ENCODE measurements around the gene COA1. TPM values are rescaled to one million over a fixed set of nuclear protein-coding genes. Genes with fewer than 3 reads are reported as not detected.

The COA1 gene
- total RNA-seq, 4 donors from 2014 or later = 38.5 to 64.0 (median 50.5) TPM

DNA sequence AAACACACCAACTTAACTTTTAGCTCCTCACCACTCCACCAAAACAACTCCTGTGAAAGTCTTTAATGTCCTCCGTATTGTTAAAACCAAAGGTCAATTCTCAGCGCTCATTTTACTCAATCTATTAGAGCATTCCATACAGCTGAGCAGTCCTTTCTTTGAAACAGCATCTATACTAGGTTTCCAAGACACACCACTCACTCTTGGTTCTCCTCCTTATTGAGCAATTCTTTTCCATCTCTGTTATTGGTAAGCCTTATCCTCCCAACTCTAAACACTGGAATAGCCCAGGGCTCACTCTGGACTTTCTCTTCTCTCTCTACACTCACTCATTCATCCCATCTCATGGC is 34.9 kb downstream of the COA1 start:
- TF ChIP-seq, protein P1, sequence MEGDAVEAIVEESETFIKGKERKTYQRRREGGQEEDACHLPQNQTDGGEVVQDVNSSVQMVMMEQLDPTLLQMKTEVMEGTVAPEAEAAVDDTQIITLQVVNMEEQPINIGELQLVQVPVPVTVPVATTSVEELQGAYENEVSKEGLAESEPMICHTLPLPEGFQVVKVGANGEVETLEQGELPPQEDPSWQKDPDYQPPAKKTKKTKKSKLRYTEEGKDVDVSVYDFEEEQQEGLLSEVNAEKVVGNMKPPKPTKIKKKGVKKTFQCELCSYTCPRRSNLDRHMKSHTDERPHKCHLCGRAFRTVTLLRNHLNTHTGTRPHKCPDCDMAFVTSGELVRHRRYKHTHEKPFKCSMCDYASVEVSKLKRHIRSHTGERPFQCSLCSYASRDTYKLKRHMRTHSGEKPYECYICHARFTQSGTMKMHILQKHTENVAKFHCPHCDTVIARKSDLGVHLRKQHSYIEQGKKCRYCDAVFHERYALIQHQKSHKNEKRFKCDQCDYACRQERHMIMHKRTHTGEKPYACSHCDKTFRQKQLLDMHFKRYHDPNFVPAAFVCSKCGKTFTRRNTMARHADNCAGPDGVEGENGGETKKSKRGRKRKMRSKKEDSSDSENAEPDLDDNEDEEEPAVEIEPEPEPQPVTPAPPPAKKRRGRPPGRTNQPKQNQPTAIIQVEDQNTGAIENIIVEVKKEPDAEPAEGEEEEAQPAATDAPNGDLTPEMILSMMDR (IDR thresholded peaks at IDR 0.05; ENCODE audit: low read depth) = no peak

DNA sequence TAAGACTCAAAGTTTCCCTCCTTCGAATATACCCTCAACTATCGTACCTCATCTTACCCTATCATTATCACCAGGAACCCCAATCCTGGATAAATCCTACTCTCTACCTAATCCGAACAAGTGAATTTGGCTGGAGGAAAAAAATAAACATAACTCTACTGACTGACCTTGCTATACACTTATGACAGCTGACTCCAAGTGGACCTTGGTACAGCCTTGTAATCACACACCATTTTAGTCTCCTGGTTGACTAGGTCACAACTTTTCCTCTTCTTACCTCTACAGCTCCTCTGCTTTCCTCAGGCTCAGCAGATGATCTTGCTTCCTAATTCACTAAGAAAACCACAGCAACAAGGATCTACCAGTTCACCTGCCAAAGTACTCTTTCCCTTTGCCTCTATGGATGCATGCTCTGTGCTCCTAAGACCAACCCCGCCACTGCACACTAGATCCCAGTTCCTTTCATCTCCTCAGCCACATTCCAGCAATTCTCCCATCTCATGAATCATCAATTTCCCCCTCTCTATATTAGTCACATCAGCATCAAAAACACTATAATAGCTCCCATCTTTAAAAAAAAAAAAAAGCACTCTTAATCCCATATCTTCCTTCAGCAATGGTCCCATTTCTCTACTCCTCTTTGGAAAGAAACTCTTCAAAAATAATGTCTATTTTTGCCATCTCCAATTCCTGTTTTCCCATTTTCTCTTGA is 35.5 kb downstream of the COA1 start:
- TF ChIP-seq, protein P1 (IDR thresholded peaks at IDR 0.05; ENCODE audit: low read depth) = no peak

DNA sequence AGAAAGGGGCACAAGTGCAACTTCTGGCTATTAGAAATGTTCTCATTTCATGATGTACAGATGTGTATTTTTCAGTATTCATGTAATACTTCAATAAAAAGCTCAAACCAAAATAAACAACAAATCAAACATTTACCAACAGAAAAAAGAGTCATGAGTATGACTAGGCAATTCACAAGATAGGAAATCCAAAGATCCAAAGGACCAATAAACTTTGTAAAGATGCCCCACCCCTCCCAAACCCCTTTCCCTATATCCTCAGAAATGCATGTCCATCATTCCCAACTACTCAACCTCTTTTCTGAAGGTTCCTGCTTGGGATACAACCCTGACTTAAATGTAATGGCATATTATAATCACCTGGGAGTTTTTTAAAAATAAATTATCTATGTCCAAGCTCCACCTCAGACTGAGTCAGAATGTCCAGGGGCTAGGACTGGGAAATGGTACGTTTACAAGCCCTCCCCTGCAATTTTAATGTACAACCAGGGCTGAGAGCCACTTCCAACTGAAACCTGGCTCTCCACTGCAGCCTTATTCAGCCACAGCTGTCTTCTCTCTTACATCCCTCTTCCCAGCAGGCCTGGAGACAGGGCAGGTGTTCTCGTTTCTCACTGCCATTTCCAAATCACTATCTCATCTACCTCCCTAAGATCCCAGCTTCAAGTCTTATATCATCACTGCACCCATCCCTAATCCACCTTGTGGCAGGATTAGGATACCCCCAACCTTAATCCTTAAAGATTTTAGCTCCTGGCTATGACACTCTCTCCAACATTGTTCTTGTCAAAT is 36.5 kb downstream of the COA1 start:
- TF ChIP-seq, protein P1 (IDR thresholded peaks at IDR 0.05; ENCODE audit: low read depth) = no peak

DNA sequence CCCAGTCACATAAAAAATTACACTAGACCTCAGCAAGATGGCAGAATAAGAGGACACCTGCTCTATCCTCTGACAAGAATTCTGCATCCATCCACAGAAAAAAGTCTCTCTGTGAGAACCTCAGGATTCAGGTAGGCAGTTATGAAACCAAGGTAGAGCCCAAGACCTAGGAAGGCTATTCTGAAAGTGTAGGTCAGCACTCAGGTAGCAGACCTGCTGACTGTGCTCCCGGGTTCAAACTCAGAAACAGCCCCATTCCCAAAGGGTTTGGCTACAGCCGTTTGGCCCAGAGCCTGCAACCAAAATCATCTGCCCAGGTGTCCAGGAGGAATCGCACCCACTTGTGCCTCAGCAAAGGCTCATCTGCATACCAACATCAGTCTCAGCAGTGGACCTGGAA is 37.7 kb downstream of the COA1 start:
- TF ChIP-seq, protein P1 (IDR thresholded peaks at IDR 0.05; ENCODE audit: low read depth) = no peak

DNA sequence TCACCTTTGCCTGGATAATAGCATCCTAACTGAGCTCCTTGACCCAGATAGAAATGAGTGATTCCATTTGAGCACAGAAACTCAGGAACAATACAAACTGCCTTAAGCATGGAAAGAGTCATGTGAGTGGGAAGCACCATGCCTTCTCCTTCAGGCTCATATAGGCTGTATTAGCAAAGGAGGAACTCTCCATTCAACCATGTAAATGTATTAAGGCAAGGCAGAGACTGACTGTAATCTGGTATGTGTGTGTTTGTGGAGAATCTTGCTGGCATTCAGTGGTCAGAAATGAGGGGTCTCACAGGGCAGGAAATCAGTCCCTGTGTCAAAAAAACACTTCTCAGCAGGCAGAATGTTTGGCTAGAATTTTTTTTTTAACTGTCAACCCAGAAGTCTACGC is 40.2 kb downstream of the COA1 start:
- TF ChIP-seq, protein P1 (IDR thresholded peaks at IDR 0.05; ENCODE audit: low read depth) = no peak

DNA sequence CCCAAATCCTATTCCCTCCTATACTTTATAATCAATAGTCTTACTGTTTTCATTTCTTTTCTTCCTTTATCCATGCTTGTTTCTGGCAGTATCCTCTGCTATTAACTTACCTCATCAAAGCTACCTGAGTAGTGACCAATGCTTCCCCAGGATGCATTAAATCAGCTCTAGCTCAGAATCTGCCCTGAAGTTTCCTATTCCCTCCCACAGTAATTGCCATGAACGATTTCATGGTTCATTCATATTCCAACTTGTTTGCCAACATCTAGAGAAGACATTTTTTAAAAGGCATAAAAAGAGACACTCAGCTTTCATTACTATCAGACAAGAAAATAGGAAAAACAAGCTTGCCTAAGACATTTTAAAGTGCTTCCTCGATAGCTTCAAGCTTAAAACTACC is 42.3 kb downstream of the COA1 start:
- TF ChIP-seq, protein P1 (IDR thresholded peaks at IDR 0.05; ENCODE audit: low read depth) = no peak

DNA sequence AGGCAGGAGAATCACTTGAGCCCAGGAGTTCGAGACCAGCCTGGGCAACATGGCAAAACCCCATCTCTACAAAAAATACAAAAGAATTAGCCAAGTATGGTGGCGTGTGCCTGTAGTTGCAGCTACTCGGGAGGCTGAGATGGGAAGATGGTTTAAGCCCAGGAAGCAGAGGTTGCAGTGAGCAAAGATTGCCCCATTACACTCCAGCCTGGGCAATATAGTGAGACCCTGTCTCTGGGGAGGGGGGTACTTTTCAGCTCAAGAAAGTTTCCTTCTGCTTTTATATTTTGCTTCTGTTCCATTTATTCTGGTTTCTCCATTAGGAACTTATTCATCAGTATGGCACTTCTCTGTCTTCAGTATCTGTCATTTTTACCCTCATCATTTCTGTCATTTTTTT is 48.6 kb downstream of the COA1 start:
- TF ChIP-seq, protein P1 (IDR thresholded peaks at IDR 0.05; ENCODE audit: low read depth) = no peak

All from subcutaneous adipose tissue (tissue), 4 donors.